ENCODE data around the gene CYB561D2. TPM values are rescaled to one million over a fixed set of nuclear protein-coding genes. Genes with fewer than 3 reads are reported as not detected.
A peak's percentile ranks its signal among the peaks of the same experiment; 100 is the strongest.

Gene CYB561D2
- total and polyA plus RNA-seq, 9 of the 15 experiments (the other 6 are each of a cell fraction or from before 2014, with no cell fraction given), result 4.2 to 16.6 (median 9.4) TPM

GRCh38 chr3:50323614-50324199 lies 27.0 kb upstream of the CYB561D2 start:
- Histone ChIP-seq H3K79me2 (ENCODE audit: control insufficient read depth, insufficient read depth, low read length) (peaks cover 36% of the 10 kb centered on the region), H3K4me3 (no peak overlapping the region), H2AFZ (ENCODE audit: low read depth, low read length) (no peak overlapping the region), H3K9me3 (replicated peaks; ENCODE audit: control insufficient read depth, insufficient read depth, low read depth, low read length) (no peaks in the 10 kb centered on the region), H3K4me1 (replicated peaks in 1 of 2; ENCODE audit: control insufficient read depth in 2 of 2, insufficient read depth in 2 of 2, low read length in 2 of 2) (peaks cover 25 to 60% of the 10 kb centered on the region in 2 experiments; a peak in 4 of 5 replicates), H3K4me2 (ENCODE audit: insufficient read depth, low read length) (no peak overlapping the region), H3K9me1 (ENCODE audit: control insufficient read depth, insufficient read depth, low read length) (no peaks in the 10 kb centered on the region), H4K20me1 (replicated peaks; ENCODE audit: control insufficient read depth, insufficient read depth, low read length) (no peaks in the 10 kb centered on the region), H3K27ac (ENCODE audit: extremely low read depth, low read depth, low read length) (peak overlapping the region; percentile 33; the same call in 1 of the 3 replicates), H3K9ac (ENCODE audit: insufficient read depth in 1 of 2, low read depth in 2 of 2, low read length in 2 of 2) (peak overlapping the region in 1 of 2 experiments; percentile 55; a peak in 1 of 4 replicates), H3K36me3 (ENCODE audit: control insufficient read depth, insufficient read depth, low read length) (peaks cover 35% of the 10 kb centered on the region; the same call in 2 of the 3 replicates), H3K27me3 (ENCODE audit: control insufficient read depth in 2 of 2, insufficient read depth in 2 of 2, low read length in 2 of 2) (no peaks in the 10 kb centered on the region)
- intact Hi-C loops (cut with micrococcal nuclease), result loop anchor here (1.0 to 2.0 kb wide), 3 partner anchors 49 to 135 kb away; no protein-coding TSS in a partner anchor
- ATAC-seq (no peak), FAIRE-seq (no peak), DNase-seq (ENCODE audit: extremely low read depth in 1 of 4, low spot score in 3 of 4) (no peak)
- 80% methylated on average over 5 of the region's 5 CpGs for WGBS (ENCODE audit: insufficient coverage, low coverage, missing lambda C conversion rate)
- POLR2A ChIA-PET, result interaction anchor here (1.0 to 1.2 kb wide), 3 partner anchors 12 to 20 kb away, joined by 3 to 4 read pairs (median 3); partner anchors contain the start of gene HYAL1
- in situ Hi-C loops (cut with MboI), result no loop called here
- CTCF ChIA-PET (ENCODE audit: low intra/inter-chr PET ratio), result interaction anchor here (2.1 kb wide), 1 partner anchor 97 kb away, joined by 6 read pairs; no protein-coding TSS in a partner anchor
- no TSS peak for BruUV-seq (replicated peaks)
- TF ChIP-seq ZNF764 (CRISPR knock-in tag; IDR thresholded peaks at IDR 0.05; ENCODE audit: low read depth) (no peak), ATF1 (CRISPR knock-in tag; IDR thresholded peaks at IDR 0.05) (no peak), ATF1 (tag; IDR thresholded peaks at IDR 0.05) (no peak), ZNF696 (CRISPR knock-in tag; conservative IDR thresholded peaks at IDR 0.05) (no peak), FOXM1 (IDR thresholded peaks at IDR 0.05; ENCODE audit: low read depth) (no peak), FOXM1 (CRISPR knock-in tag; IDR thresholded peaks at IDR 0.05; ENCODE audit: low read depth) (no peak), ETV1 (tag; conservative IDR thresholded peaks at IDR 0.05; ENCODE audit: low read depth) (no peak), LCOR (CRISPR knock-in tag; IDR thresholded peaks at IDR 0.05) (no peak), THRAP3 (IDR thresholded peaks at IDR 0.05; ENCODE audit: borderline replicate concordance) (no peak), ZNF561 (CRISPR knock-in tag; conservative IDR thresholded peaks at IDR 0.05) (no peak), ERF (CRISPR knock-in tag; IDR thresholded peaks at IDR 0.05) (no peak), RBM22 (IDR thresholded peaks at IDR 0.05; ENCODE audit: low read depth, low read length, poor library complexity, severe bottlenecking) (no peak), ZNF77 (CRISPR knock-in tag; IDR thresholded peaks at IDR 0.05) (no peak)
